Measurements from ENCODE around the gene TOLLIP.
"Not testable (repeated sequence)": the region's sequence is repeated elsewhere in the genome, so short reads cannot be mapped to it uniquely, and the experiment has no call there.

DNA sequence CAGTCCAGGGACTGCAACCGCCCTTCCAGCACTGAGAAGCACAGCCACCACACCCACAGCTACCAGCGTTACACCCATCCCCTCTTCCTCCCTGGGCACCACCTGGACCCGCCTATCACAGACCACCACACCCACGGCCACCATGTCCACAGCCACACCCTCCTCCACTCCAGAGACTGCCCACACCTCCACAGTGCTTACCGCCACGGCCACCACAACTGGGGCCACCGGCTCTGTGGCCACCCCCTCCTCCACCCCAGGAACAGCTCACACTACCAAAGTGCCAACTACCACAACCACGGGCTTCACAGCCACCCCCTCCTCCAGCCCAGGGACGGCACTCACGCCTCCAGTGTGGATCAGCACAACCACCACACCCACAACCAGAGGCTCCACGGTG, 66.7 kb downstream of the TOLLIP start:
- TF ChIP-seq CTCF (IDR thresholded peaks at IDR 0.05; ENCODE audit: low read depth, low read length); POLR2A (IDR thresholded peaks at IDR 0.05; ENCODE audit: extremely low read depth, insufficient read length); MYC (IDR thresholded peaks at IDR 0.05; ENCODE audit: low read depth, low read length): not testable (repeated sequence)
